Neutrophil (primary cell): ENCODE measurements around the gene GOLGA6D.
"Not testable (repeated sequence)": the region's sequence is repeated elsewhere in the genome, so short reads cannot be mapped to it uniquely, and the experiment has no call there.

Experiments
- H3K27ac ChIP-seq: fragments of 200-600 bp; sonication (generic); 2 replicates; pipeline ENCODE4 v1.5.1; 2016; ENCODE audit warnings: mild to moderate bottlenecking, moderate library complexity
- H3K27me3 ChIP-seq: fragments of 200-600 bp; sonication (generic); 2 replicates; pipeline ENCODE4 v1.6.0; 2016; ENCODE audit warnings: mild to moderate bottlenecking
- H3K36me3 ChIP-seq: fragments of 200-600 bp; sonication (generic); 2 replicates; pipeline ENCODE4 v1.5.1; 2017
- H3K4me1 ChIP-seq, 2 experiments: fragments of 200-600 bp in 1 of 2; sonication (generic) in 1 of 2; 1 replicate in 1 of 2; 2 replicates in 1 of 2; pipeline versions ENCODE4 v1.5.1 to v1.6.1; 2013 to 2016; ENCODE audit warnings: low read depth in 1 of 2, low read length in 1 of 2, mild to moderate bottlenecking in 1 of 2, moderate library complexity in 1 of 2; ENCODE audit not compliant: control insufficient read depth in 1 of 2, insufficient read depth in 1 of 2
- H3K4me3 ChIP-seq, 2 experiments: fragments of 200-600 bp in 1 of 2; sonication (generic) in 1 of 2; 1 replicate in 1 of 2; 2 replicates in 1 of 2; pipeline ENCODE4 v1.5.1; 2013 to 2016; ENCODE audit warnings: low read depth in 1 of 2, low read length in 1 of 2, mild to moderate bottlenecking in 1 of 2, moderate library complexity in 1 of 2
- H3K9me3 ChIP-seq: fragments of 200-600 bp; sonication (generic); 2 replicates; pipeline ENCODE4 v1.5.1; 2016
- TF ChIP-seq, protein P1 (sequence below): fragments of 200-600 bp; sonication (generic); IDR thresholded peaks from 2 replicates; pipeline ENCODE4 v1.5.1; 2016; ENCODE audit warnings: antibody characterized with exemption

Gene GOLGA6D, protein sequence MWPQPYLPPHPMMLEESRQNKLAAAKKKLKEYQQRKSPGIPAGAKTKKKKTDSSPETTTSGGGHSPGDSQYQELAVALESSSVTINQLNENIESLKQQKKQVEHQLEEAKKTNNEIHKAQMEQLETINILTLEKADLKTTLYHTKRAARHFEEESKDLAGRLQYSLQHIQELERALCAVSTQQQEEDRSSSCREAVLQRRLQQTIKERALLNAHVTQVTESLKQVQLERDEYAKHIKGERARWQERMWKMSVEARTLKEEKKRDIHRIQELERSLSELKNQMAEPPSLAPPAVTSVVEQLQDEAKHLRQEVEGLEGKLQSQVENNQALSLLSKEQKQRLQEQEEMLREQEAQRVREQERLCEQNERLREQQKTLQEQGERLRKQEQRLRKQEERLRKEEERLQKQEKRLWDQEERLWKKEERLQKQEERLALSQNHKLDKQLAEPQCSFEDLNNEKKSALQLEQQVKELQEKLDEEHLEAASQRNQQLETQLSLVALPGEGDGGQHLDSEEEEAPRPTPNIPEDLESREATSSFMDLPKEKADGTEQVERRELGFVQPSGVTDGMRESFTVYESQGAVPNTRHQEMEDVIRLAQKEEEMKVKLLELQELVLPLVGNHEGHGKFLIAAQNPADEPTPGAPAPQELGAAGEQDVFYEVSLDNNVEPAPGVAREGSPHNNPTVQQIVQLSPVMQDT

DNA sequence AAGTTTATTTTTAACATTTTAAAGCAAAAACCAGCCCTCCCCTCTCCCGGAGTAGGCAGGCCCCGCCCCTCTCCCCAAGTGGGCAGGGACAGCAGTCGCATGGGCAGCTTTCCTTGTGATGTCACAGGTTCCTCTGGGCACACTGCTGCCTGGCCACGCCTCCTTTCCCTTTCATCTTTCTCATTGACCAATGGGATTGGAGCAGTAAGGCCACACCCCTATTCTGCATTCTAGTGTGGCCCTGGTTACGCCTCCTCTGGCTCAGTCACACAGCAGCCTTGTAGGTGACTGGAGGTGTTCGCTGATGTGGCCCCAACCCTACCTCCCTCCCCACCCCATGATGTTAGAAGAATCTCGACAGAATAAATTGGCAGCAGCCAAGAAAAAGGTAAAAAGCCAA lies at the start of gene GOLGA6D:
TSS of gene GOLGA6D (plus strand) at position 264 of the 400 bp plus-strand sequence. CDS start at position 305, 41 bp downstream.
- not testable (repeated sequence) for H3K4me3 ChIP-seq, H3K27me3 ChIP-seq, H3K4me1 ChIP-seq, H3K27ac ChIP-seq, H3K9me3 ChIP-seq, H3K36me3 ChIP-seq

DNA sequence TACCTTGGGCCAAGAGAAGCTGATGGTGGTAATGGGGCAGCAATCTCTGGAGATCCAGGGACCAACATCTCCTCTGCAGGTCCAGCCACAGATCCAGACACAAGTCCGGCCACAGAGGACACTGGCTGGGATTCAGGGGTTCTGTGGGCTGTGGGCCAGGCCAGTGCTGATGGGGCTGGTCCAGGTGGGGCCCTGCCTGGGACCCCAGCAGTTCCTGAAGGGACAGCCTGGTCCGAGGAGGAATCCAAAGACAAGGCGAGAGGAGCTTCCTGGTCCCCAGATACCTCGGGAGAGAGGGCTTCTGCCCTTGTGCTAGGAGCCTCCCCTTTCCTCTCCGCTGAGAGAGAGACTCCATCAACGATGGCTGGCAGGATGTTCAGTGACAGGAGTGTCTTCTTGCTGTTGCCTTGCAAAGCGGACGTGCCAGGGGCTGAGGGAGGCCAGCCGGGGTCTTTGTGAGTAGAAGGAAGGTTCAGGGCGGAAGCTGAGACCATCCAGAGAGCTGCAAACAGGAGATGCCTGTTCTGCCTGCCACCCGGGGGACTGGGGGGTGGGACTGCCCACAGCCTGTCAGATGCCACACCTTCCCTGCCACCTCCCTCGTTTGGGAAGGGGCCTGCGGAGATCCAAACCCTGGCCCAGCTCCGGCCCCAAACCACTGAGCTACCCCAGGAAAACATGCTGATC lies 49.0 kb upstream of the GOLGA6D start:
- Histone ChIP-seq H3K27ac (no peak overlapping the region), H3K4me3 (no peak overlapping the region), H3K9me3 (no peaks in the 10 kb centered on the region), H3K36me3 (no peaks in the 10 kb centered on the region), H3K27me3 (peaks cover under 1% of the 10 kb centered on the region), H3K4me1 (no peaks in the 10 kb centered on the region)
- TF ChIP-seq, protein P1, sequence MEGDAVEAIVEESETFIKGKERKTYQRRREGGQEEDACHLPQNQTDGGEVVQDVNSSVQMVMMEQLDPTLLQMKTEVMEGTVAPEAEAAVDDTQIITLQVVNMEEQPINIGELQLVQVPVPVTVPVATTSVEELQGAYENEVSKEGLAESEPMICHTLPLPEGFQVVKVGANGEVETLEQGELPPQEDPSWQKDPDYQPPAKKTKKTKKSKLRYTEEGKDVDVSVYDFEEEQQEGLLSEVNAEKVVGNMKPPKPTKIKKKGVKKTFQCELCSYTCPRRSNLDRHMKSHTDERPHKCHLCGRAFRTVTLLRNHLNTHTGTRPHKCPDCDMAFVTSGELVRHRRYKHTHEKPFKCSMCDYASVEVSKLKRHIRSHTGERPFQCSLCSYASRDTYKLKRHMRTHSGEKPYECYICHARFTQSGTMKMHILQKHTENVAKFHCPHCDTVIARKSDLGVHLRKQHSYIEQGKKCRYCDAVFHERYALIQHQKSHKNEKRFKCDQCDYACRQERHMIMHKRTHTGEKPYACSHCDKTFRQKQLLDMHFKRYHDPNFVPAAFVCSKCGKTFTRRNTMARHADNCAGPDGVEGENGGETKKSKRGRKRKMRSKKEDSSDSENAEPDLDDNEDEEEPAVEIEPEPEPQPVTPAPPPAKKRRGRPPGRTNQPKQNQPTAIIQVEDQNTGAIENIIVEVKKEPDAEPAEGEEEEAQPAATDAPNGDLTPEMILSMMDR = no peak

DNA sequence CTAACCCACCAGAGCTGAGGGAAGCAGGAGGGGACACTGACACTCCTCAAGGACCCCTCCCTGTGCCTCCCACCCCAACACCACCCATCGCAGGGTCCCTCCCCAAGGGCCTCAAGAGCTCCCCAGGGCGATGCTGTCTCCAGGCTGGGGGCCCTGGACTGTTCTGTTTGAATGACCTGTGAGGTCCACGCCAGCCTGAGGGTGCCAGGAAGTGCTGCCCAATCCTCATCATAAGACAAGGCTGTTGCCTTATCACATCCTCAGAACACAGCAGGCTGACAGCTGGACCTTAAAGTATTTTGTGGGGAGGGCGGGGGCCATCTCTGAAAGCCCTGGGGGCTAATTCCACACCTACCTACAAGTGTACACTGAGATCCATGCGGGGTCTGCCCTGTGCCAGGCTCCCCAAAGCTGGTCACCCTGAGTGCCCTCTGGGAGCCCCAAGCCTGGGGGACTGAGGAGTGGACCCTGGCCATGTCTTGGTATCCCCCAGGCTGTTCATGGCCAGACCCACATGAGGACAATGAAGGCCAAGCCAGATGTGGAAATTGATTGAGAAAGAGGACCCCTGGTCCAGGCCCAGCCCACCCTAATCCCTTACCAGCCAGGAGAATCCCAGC lies 48.3 kb upstream of the GOLGA6D start:
- H3K27ac ChIP-seq = no peak overlapping the region
- H3K27me3 ChIP-seq = peaks cover 6% of the 10 kb centered on the region
- H3K9me3 ChIP-seq = no peaks in the 10 kb centered on the region

GRCh38 chr15:75235051-75235673 lies 47.5 kb upstream of the GOLGA6D start:
- H3K4me1 ChIP-seq = no peaks in the 10 kb centered on the region
- no peak overlapping the region for H3K27ac ChIP-seq
- TF ChIP-seq, protein P1 = no peak
- no peaks in the 10 kb centered on the region for H3K36me3 ChIP-seq
- no peak overlapping the region for H3K4me3 ChIP-seq
- H3K9me3 ChIP-seq = no peaks in the 10 kb centered on the region
- H3K27me3 ChIP-seq = peaks cover 6% of the 10 kb centered on the region

More for the DNA sequence above, 48.3 kb upstream of the GOLGA6D start:
- TF ChIP-seq, protein P1 = no peak
- H3K4me3 ChIP-seq = no peak overlapping the region
- H3K4me1 ChIP-seq = no peaks in the 10 kb centered on the region
- no peaks in the 10 kb centered on the region for H3K36me3 ChIP-seq

- no peaks in the 10 kb centered on the region for H3K4me1 ChIP-seq
- no peaks in the 10 kb centered on the region for H3K9me3 ChIP-seq
- H3K36me3 ChIP-seq = no peaks in the 10 kb centered on the region
- H3K27me3 ChIP-seq = peaks cover 15% of the 10 kb centered on the region
- H3K4me3 ChIP-seq = no peak overlapping the region
- TF ChIP-seq, protein P1 = no peak
- H3K27ac ChIP-seq = no peak overlapping the region
Observed at GRCh38 chr15:75235760-75236729, 46.6 kb upstream of the GOLGA6D start.
